ENCODE data around the gene MYO3B.
A peak's percentile ranks its signal among the peaks of the same experiment; 100 is the strongest.

MYO3B gene

GRCh38 chr2:170362871-170363631, 185.1 kb downstream of the MYO3B start:
- FAIRE-seq: no peak
- TF ChIP-seq TAF1 (IDR thresholded peaks at IDR 0.05; ENCODE audit: low read depth, low read length): no peak
- no peak for DNase-seq (ENCODE audit: insufficient read length, low spot score)

GRCh38 chr2:170365003-170365402, 187.1 kb downstream of the MYO3B start:
- FAIRE-seq (no peak), DNase-seq (ENCODE audit: insufficient read length, low spot score) (no peak)
- TF ChIP-seq POLR2A (IDR thresholded peaks at IDR 0.05; ENCODE audit: low read depth, low read length) (no peak), POLR2AphosphoS5 (IDR thresholded peaks at IDR 0.05; ENCODE audit: low read depth, low read length) (no peak), SPI1 (IDR thresholded peaks at IDR 0.05; ENCODE audit: low read depth, low read length) (no peak)

DNA sequence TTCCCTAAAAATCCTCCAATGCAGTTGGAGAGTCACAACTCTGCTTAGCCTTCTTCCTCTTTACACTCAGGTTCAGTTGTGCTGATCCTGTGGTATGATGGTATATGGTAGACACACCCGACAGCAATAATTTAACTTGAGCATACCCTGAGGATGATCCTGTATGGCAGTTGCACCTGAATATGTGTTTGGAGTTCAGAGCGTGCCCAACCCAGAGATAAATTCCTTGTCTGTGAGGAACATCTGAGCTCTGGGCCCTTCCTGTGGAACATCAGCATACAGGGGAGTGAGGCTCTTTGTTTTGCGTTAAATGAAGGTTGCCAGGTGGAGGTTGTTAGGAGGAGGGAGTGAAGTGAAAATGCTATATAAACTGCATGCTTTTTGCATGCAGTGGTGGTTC, 187.7 kb downstream of the MYO3B start:
- FAIRE-seq (no peak), DNase-seq (ENCODE audit: insufficient read length, low spot score) (no peak)
- TF ChIP-seq SPI1 (IDR thresholded peaks at IDR 0.05; ENCODE audit: low read depth, low read length): no peak
- TF ChIP-seq PAX5 (IDR thresholded peaks at IDR 0.05; ENCODE audit: insufficient read depth, low read length, severe bottlenecking): no peak
- no peak for TF ChIP-seq TAF1 (IDR thresholded peaks at IDR 0.05; ENCODE audit: low read depth, low read length)

GRCh38 chr2:170368370-170368769, 190.4 kb downstream of the MYO3B start:
- FAIRE-seq: no peak
- TF ChIP-seq SPI1 (IDR thresholded peaks at IDR 0.05; ENCODE audit: low read depth, low read length) (peak; percentile 64), POLR2AphosphoS5 (IDR thresholded peaks at IDR 0.05; ENCODE audit: low read depth, low read length) (no peak)
- no peak for DNase-seq (ENCODE audit: insufficient read length, low spot score)

DNA sequence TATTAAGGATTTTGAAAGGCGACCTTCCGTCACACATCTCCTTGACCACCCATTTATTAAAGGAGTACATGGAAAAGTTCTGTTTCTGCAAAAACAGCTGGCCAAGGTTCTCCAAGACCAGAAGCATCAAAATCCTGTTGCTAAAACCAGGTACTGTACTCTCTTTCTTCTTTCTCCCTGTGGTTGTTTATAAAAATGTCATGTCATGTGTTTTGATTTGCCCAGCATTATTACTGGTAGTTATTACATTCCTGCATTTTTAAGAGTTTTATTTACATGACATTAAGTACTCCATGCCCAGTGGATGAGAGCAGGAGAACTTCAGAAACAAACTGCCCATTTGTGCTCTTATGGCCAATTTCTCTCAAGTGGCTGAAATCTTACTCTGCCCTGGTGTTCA, 191.3 kb downstream of the MYO3B start:
- TF ChIP-seq POLR2A (IDR thresholded peaks at IDR 0.05; ENCODE audit: low read depth, low read length) (no peak), POU2F2 (IDR thresholded peaks at IDR 0.05; ENCODE audit: low read depth, low read length) (no peak), PAX5 (IDR thresholded peaks at IDR 0.05; ENCODE audit: insufficient read depth, low read length, severe bottlenecking) (no peak), POLR2AphosphoS5 (IDR thresholded peaks at IDR 0.05; ENCODE audit: low read depth, low read length) (no peak), SPI1 (IDR thresholded peaks at IDR 0.05; ENCODE audit: low read depth, low read length) (no peak), TAF1 (IDR thresholded peaks at IDR 0.05; ENCODE audit: low read depth, low read length) (no peak)
- DNase-seq (ENCODE audit: insufficient read length, low spot score): no peak
- no peak for FAIRE-seq

GRCh38 chr2:170369894-170370293, 191.9 kb downstream of the MYO3B start:
- FAIRE-seq: no peak
- no peak for DNase-seq (ENCODE audit: insufficient read length, low spot score)
- TF ChIP-seq POU2F2 (IDR thresholded peaks at IDR 0.05; ENCODE audit: low read depth, low read length): no peak
- no peak for TF ChIP-seq POLR2A (IDR thresholded peaks at IDR 0.05; ENCODE audit: low read depth, low read length)
- no peak for TF ChIP-seq SPI1 (IDR thresholded peaks at IDR 0.05; ENCODE audit: low read depth, low read length)
- TF ChIP-seq POLR2AphosphoS5 (IDR thresholded peaks at IDR 0.05; ENCODE audit: low read depth, low read length): no peak
- no peak for TF ChIP-seq TAF1 (IDR thresholded peaks at IDR 0.05; ENCODE audit: low read depth, low read length)
- TF ChIP-seq PAX5 (IDR thresholded peaks at IDR 0.05; ENCODE audit: insufficient read depth, low read length, severe bottlenecking): no peak

- FAIRE-seq (no peak), DNase-seq (ENCODE audit: insufficient read length, low spot score) (no peak)
- TF ChIP-seq POLR2A (IDR thresholded peaks at IDR 0.05; ENCODE audit: low read depth, low read length) (no peak), PAX5 (IDR thresholded peaks at IDR 0.05; ENCODE audit: insufficient read depth, low read length, severe bottlenecking) (no peak), TAF1 (IDR thresholded peaks at IDR 0.05; ENCODE audit: low read depth, low read length) (no peak), POLR2AphosphoS5 (IDR thresholded peaks at IDR 0.05; ENCODE audit: low read depth, low read length) (no peak)
Observed at GRCh38 chr2:170371231-170371998, 193.5 kb downstream of the MYO3B start.

DNA sequence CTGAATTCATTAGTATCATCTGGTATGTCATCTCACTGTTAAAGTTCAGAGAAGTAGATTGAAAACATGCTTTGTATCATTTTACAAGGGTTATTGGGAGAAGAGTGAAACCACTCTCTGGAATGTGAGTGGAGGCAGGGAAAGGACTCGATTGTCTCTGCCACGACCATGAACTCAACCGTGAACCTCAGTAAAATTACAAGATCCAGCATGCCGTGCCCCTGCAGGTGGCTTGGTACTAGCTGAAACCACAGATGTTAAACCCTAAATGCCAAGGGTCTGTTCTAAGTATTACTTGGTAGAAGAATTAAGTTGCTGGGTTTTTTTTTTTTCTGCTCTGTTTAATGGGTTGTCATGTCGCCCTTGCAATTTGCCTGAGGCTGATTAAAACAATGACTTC, 197.2 kb downstream of the MYO3B start:
- TF ChIP-seq POU2F2 (IDR thresholded peaks at IDR 0.05; ENCODE audit: low read depth, low read length) (no peak), POLR2A (IDR thresholded peaks at IDR 0.05; ENCODE audit: low read depth, low read length) (no peak), SPI1 (IDR thresholded peaks at IDR 0.05; ENCODE audit: low read depth, low read length) (no peak), POLR2AphosphoS5 (IDR thresholded peaks at IDR 0.05; ENCODE audit: low read depth, low read length) (no peak), TAF1 (IDR thresholded peaks at IDR 0.05; ENCODE audit: low read depth, low read length) (no peak), PAX5 (IDR thresholded peaks at IDR 0.05; ENCODE audit: insufficient read depth, low read length, severe bottlenecking) (no peak)
- no peak for FAIRE-seq
- DNase-seq (ENCODE audit: insufficient read length, low spot score): no peak

DNA sequence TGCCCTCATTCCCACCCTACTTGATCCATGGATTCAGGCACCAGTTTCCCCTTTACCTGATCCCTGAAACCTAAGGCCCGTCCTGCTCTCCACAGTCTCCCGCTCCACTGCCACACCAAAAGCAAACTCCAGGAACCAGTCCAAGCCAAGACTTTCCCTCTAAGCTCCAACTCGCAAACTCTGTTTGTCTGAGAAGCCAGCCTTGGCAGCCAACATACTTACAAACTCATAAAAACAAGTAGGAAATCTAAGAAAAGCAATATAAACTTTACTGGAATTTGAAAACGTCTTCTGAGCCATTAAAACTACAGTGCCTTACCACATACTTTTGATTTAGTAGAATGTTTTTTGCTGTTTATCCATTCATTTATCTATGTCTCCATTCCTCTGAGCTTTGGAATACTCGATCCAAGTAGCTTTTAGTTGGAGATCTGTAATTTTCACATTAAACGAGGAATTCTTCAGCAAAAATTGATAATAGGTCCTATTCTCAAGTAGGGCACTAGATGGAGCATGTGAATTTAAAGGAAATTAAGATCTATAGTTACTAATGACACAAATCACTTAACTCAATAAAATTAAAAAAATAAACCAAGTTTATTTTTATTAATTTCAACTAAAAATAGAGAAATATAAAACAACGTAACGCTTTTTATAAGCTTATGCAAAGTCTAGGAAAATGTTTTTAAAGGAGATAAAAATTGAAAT, 199.7 kb downstream of the MYO3B start:
- TF ChIP-seq POU2F2 (IDR thresholded peaks at IDR 0.05; ENCODE audit: low read depth, low read length) (no peak), POLR2A (IDR thresholded peaks at IDR 0.05; ENCODE audit: low read depth, low read length) (no peak), TAF1 (IDR thresholded peaks at IDR 0.05; ENCODE audit: low read depth, low read length) (no peak), PAX5 (IDR thresholded peaks at IDR 0.05; ENCODE audit: insufficient read depth, low read length, severe bottlenecking) (no peak), POLR2AphosphoS5 (IDR thresholded peaks at IDR 0.05; ENCODE audit: low read depth, low read length) (no peak), SPI1 (IDR thresholded peaks at IDR 0.05; ENCODE audit: low read depth, low read length) (no peak)
- no peak for FAIRE-seq
- no peak for DNase-seq (ENCODE audit: insufficient read length, low spot score)

DNA sequence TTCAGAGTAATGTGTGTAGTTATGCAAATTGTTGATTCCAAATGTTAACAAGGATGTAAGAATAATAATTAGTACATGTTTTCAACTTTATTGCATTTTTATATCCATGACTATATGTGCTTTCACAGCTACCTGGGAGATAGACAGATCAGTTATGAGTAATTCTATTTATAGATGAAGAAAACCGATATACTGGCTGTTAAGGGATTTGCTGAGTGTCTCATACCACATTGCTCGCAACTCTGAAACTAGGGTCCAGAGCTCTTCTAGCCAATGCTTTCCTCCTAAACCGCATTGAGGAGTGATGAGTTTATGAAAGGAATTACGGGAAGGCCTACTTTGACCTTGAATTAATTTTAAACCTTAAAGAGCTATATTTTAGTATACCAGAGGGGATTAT, 202.3 kb downstream of the MYO3B start:
- FAIRE-seq: no peak
- no peak for DNase-seq (ENCODE audit: insufficient read length, low spot score)
- TF ChIP-seq POLR2AphosphoS5 (IDR thresholded peaks at IDR 0.05; ENCODE audit: low read depth, low read length) (no peak), POLR2A (IDR thresholded peaks at IDR 0.05; ENCODE audit: low read depth, low read length) (no peak), SPI1 (IDR thresholded peaks at IDR 0.05; ENCODE audit: low read depth, low read length) (no peak), POU2F2 (IDR thresholded peaks at IDR 0.05; ENCODE audit: low read depth, low read length) (no peak), PAX5 (IDR thresholded peaks at IDR 0.05; ENCODE audit: insufficient read depth, low read length, severe bottlenecking) (no peak), TAF1 (IDR thresholded peaks at IDR 0.05; ENCODE audit: low read depth, low read length) (no peak)

Data from GM12891 (cell line).